HFF-Myc (cell line): Measurements from ENCODE around the gene KCND3.

Experiments used
- DNase-seq: peaks from one replicate; pipeline ENCODE4 v3.0.0-alpha.2; 2011; ENCODE audit warnings: low read depth; ENCODE audit errors: extremely low read depth
- H3K4me3 ChIP-seq: replicated peaks from 2 replicates; pipeline ENCODE4 v1.5.1; 2011; ENCODE audit warnings: low read depth, mild to moderate bottlenecking, control low read depth, low read length
- CTCF ChIP-seq: IDR thresholded peaks from 2 replicates; pipeline ENCODE4 v1.5.1; 2012; ENCODE audit warnings: mild to moderate bottlenecking, low read depth, low read length, control low read depth; ENCODE audit errors: missing control alignments

The KCND3 gene

DNA sequence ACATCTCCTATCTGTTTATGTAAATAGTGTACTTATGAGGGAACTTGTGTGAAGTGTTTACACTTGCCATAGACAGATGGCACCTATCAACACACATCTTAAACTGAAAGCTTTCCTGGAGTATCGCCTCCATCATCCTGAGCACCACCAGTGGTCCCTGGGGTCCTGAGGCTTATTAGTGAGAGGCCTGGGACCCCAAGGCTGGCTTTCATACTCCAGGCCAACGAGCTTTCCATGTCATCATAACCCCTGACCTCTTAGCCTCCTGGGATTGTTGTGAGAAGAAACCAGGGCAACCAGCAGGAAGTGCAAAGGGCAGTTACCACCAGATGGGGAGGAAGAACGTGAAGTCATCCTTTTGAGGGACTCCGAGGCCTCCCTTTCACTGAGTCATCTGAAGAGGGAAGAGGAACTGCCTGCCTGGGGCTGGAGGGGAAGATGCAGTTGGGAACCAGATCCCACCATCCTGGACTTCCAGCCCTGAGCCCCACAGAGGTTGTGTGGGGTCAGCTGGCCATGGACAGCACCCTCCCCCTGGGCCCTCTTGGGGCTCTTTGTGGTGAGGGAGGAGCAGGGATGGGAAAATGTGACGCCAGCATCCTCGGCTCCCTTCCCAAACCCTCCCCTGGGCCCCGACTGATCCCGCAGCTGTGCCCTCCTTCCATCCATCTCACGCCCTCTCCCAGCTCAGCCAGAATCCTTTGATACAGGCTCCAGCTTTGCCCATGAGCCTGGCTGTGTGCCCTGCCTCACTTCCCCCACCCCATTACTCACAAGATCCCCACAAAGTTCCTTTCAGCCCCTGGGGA, 256.1 kb downstream of the KCND3 start:
- DNase-seq = peak; percentile 90
- TF ChIP-seq CTCF = no peak
- no peak overlapping the region for H3K4me3 ChIP-seq

- no peak for TF ChIP-seq CTCF
- DNase-seq = no peak
Observed at GRCh38 chr1:111732718-111733117, 256.8 kb downstream of the KCND3 start.

GRCh38 chr1:111731956-111732355, 257.5 kb downstream of the KCND3 start:
- no peak for DNase-seq
- TF ChIP-seq CTCF = no peak
- H3K4me3 ChIP-seq = no peak overlapping the region

More at GRCh38 chr1:111732718-111733117, 256.8 kb downstream of the KCND3 start:
- H3K4me3 ChIP-seq = no peak overlapping the region

DNA sequence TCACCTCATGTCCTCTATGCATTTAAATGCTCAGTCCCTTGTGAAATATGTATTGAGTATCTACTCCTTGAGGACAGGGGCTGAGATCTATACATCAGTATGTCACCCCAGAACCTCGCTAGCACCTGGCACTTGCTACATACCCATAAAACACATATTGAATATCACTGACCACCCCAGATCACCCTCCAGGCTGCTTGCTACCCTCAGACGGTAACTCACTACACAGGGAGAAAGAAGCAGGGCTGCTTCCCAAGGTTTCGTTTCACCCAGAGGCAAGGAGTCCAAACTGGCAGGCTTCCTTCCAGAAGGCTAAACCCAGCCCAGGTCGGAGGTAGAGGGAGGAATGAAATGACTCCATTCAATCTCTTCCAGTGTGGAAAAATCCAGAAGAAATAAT, 258.8 kb downstream of the KCND3 start:
- no peak overlapping the region for H3K4me3 ChIP-seq
- no peak for TF ChIP-seq CTCF
- no peak for DNase-seq

- no peak overlapping the region for H3K4me3 ChIP-seq
- DNase-seq = no peak
- no peak for TF ChIP-seq CTCF
Observed at GRCh38 chr1:111729946-111730681, 259.4 kb downstream of the KCND3 start.

DNA sequence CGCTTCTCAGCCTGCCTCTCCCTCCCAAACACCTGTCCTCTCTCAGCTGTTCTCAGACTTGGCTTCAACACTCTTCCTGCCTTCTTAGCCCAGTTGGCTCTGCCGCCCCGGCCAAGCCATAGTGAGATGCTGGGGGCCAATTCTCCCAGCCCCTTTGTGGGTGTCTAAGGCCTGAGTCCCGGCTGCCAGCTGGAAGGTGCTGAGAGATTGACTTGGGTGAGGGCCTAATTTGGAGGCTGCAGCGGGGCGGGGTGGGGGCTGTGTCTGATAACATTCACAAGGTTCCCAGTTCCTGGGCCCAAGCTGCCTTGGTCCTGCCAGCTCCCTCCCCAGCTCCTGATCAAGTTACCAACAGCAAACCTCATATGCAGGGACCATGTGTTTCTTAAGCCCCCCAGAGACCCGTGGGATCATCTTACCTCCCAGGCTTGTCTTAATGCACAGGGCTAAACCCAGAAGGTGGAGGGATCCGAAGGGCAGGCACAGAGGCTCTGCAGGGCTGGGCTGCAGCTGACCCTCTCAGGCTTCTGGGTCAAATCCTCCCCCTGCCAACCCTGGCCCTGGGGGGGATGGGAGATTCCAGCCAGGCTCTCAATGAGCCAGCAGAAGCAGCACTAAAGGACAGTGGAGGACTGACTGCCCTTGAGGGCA, 260.1 kb downstream of the KCND3 start:
- no peak for DNase-seq
- no peak for TF ChIP-seq CTCF

More for the DNA sequence above, 260.1 kb downstream of the KCND3 start:
- H3K4me3 ChIP-seq = no peak overlapping the region
